Stimulated activated CD8-positive, alpha-beta memory T cell treated with anti-CD3 and anti-CD28 coated beads, Interleukin-12 subunit alpha, Interleukin-12 subunit beta, amount 100 ng/mL, for 4 hours (primary cell): Measurements from ENCODE around the gene PPP2R2C.

ENCODE experiments used
- DNase-seq: peaks from one replicate; pipeline ENCODE4 v3.0.0-alpha.2; 2020; ENCODE audit warnings: low read depth

Gene PPP2R2C

GRCh38 chr4:6307230-6307629 lies 165.2 kb downstream of the PPP2R2C start:
- DNase-seq = no peak

GRCh38 chr4:6306299-6306698 lies 166.1 kb downstream of the PPP2R2C start:
- DNase-seq = no peak

DNA sequence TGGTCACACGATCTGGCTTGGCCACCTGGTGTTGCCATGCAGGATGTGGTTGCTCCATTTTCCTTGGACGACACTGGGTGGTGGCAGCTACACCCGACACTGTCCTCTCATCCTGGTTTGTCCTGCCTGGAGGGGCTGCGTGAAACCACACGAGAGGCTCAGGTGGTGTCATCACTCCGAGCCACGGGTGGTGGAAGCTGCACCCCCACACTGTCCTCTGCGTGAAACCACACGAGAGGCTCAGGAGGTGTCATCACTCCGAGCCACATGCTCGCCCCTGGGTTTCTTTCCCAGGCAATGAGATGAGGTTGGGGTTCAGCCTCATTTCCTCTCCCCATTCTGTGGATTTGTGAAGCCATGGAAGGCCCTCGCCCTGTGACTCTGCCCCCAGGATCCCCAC lies 168.5 kb downstream of the PPP2R2C start:
- DNase-seq = no peak

GRCh38 chr4:6302869-6303268 lies 169.5 kb downstream of the PPP2R2C start:
- no peak for DNase-seq

DNA sequence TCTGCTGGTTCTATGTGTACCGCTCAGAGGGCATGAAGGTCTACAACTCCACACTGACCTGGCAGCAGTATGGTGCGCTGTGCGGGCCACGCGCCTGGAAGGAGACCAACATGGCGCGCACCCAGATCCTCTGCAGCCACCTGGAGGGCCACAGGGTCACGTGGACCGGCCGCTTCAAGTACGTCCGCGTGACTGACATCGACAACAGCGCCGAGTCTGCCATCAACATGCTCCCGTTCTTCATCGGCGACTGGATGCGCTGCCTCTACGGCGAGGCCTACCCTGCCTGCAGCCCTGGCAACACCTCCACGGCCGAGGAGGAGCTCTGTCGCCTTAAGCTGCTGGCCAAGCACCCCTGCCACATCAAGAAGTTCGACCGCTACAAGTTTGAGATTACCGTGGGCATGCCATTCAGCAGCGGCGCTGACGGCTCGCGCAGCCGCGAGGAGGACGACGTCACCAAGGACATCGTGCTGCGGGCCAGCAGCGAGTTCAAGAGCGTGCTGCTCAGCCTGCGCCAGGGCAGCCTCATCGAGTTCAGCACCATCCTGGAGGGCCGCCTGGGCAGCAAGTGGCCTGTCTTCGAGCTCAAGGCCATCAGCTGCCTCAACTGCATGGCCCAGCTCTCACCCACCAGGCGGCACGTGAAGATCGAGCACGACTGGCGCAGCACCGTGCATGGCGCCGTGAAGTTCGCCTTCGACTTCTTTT lies 170.5 kb downstream of the PPP2R2C start:
- DNase-seq = no peak

GRCh38 chr4:6301051-6301731 lies 171.2 kb downstream of the PPP2R2C start:
- DNase-seq = no peak

- DNase-seq = no peak
These were observed 172.1 kb downstream of the PPP2R2C start for GRCh38 chr4:6300359-6300758.

GRCh38 chr4:6299875-6300274 lies 172.5 kb downstream of the PPP2R2C start:
- DNase-seq = no peak

GRCh38 chr4:6298852-6299251 lies 173.6 kb downstream of the PPP2R2C start:
- no peak for DNase-seq

- no peak for DNase-seq
These were observed 174.4 kb downstream of the PPP2R2C start for GRCh38 chr4:6298035-6298434.

- DNase-seq = no peak
These were observed 175.1 kb downstream of the PPP2R2C start for GRCh38 chr4:6297266-6297815.

DNA sequence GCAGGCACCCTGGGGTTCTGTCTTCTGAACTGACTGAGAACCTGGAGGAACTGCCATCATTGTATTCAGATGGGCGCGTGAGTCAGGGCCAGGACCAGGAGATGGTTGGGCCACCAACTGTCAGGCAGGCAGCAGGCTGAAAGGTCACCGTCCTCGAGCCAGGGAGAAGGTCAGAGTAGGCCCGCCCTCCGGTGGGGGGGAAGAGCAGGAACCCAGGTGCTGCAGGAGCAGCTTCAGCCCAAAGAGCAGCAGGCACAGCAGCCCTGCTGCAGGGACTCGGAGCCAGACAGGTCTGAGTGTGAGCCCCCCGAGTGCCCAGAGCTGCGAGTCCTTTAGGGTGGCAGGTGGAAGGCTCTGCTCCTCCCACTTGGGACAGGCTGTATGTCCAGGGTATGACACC lies 176.4 kb downstream of the PPP2R2C start:
- no peak for DNase-seq

- no peak for DNase-seq
These were observed 176.9 kb downstream of the PPP2R2C start for GRCh38 chr4:6295495-6295894.

DNA sequence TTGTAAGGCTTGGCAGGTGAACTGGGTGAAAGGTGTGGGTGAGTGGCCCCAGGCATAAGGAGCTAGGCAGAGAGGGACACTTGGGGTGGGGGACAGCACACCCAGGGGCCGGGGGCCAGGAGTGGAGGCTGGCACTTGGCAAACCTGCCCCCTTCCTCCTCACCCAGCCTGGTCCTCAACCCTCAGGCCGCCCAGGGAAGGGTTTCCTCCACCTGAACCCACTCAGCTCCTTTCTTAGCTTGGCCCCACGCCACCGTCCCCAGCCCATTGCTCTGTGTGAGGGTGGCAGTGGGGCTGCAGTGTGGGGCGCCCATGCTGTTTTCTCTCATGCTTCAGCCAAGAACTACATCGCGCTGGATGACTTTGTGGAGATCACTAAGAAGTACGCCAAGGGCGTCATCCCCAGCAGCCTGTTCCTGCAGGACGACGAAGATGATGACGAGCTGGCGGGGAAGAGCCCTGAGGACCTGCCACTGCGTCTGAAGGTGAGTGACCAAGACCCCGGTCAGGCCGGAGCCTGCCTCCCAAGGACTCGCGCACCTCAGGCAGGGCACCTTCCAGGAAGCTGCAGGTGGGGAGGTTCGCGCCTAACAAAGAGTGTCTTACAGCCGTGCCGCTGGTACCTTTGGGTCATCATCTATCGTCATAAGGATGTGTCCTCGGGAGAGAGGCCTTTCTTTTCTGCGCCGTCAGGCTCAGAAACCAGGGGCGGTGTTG lies 177.6 kb downstream of the PPP2R2C start:
- DNase-seq = no peak

DNA sequence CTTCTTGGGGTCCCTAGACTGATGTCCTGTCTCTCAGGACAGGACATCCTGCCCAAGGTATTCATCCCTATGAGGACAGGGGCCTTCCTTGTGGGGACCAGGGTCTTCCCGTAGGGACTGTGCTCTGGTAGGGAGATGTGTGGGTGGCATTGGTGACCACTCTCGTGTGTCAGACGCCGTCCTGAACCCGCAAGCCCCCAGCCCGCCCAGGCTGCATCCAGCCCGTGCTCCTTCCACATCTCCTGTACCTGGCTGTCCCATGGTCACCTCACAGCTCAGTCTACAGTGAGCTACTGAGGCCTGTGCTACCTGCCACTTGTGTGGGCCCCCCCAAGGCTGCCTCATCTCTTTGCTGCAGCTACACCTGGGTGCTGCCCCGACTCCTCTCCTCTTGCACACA lies 178.8 kb downstream of the PPP2R2C start:
- no peak for DNase-seq

DNA sequence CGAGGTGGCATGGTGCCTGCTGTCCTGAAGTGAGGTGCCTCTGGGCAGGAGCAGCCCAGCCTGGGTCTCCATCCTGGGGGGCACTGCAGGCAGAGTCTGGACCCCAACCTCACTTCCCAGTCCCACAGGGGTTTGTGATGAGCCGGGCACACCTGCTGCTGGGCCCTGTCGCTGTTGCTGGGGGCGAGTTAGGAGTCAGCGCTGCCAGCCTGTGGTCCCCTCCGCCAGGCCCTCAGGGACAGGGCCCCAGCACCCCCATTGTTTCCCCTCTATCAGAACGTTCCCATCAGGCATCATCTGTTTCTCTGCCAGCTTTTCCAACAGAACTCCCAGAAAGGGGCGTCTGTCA lies 179.3 kb downstream of the PPP2R2C start:
- no peak for DNase-seq

- no peak for DNase-seq
These were observed 179.9 kb downstream of the PPP2R2C start for GRCh38 chr4:6292376-6293096.

DNA sequence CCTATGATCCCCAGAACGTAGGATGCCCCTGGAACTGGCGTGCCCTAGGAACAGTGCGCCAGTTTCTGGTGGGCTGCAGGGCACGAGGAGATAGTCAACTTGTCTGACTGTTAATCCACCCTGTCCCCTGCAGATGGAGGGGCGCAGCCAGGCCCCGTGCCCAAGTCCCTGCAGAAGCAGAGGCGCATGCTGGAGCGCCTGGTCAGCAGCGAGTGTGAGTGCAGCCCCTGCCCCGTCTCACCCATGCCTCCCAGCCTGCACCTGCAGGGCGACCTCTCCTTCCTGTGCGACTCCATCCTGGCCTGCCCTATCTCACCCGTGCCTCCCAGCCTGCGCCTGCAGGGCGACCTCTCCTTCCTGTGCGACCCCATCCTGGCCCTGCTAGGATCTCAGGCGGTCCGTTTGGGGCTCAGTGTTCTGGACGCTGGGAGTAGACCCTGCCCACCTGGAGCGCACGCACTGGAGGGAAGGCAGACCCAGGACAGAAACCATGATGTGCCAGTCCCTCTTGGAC lies 180.6 kb downstream of the PPP2R2C start:
- no peak for DNase-seq

DNA sequence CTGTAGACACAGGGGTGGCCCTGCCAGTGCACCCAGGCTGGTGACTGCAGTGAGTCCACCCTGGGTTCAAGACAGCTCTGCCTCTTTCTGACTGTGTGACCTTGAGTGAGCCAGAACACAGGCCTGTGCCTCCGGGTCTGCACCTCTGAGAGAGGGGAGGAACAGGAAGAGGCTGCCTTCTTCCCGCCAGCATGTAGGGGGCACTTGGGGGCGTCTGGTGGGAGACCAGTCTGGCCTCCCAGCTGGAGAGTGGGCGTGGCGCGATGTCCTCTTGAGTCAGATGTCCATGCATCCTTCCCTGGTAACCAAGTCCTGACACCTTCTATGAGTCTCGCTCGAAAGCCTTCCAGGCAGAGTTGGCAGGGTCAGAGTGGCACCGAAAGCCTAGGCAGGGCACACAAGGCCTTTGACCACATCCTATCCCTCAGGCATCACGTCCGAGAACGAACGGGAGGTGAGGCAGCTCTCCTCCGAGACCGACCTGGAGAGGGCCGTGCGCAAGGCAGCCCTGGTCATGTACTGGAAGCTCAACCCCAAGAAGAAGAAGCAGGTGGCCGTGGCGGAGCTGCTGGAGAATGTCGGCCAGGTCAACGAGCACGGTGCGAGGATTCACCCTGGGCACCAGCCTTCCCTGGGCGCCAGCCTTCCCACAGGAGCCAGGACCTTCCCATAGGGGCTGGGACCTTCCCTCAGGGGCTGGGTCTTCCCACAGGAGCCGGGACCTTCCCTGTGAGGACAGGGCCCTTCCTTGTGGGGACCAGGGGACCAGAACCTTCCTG lies 181.5 kb downstream of the PPP2R2C start:
- no peak for DNase-seq

GRCh38 chr4:6290256-6290655 lies 182.2 kb downstream of the PPP2R2C start:
- DNase-seq = no peak

- DNase-seq = no peak
These were observed 183.5 kb downstream of the PPP2R2C start for GRCh38 chr4:6288871-6289270.
